Panc1 (cell line): Measurements from ENCODE around the gene CPZ.

ENCODE experiments used
- POLR2AphosphoS5 ChIP-seq: IDR thresholded peaks from 2 replicates; pipeline ENCODE4 v1.6.1; 2012; ENCODE audit warnings: mild to moderate bottlenecking, low read depth, low read length, moderate library complexity
- SIN3A ChIP-seq: IDR thresholded peaks from 2 replicates; pipeline ENCODE4 v1.6.1; 2012; ENCODE audit warnings: low read depth, mild to moderate bottlenecking, low read length, moderate library complexity, borderline replicate concordance; ENCODE audit not compliant: insufficient read depth
- TCF7L2 ChIP-seq: IDR thresholded peaks from 2 replicates; pipeline ENCODE4 v1.6.1; 2011; ENCODE audit warnings: mild to moderate bottlenecking, low read depth, low read length, inconsistent platforms
- TF ChIP-seq, protein P1 (sequence below): fragments of 450-650 bp; IDR thresholded peaks from 2 replicates; pipeline ENCODE4 v1.5.1; 2017; ENCODE audit warnings: mild to moderate bottlenecking
- TF ChIP-seq, protein P2 (sequence below), 2 experiments: IDR thresholded peaks; 2 replicates each; pipeline ENCODE4 v1.6.1; 2011 to 2012; ENCODE audit warnings: low read depth in 2 of 2, control low read depth in 1 of 2, low read length in 1 of 2, mild to moderate bottlenecking in 1 of 2, moderate library complexity in 1 of 2; ENCODE audit not compliant: insufficient read depth in 1 of 2

DNA sequence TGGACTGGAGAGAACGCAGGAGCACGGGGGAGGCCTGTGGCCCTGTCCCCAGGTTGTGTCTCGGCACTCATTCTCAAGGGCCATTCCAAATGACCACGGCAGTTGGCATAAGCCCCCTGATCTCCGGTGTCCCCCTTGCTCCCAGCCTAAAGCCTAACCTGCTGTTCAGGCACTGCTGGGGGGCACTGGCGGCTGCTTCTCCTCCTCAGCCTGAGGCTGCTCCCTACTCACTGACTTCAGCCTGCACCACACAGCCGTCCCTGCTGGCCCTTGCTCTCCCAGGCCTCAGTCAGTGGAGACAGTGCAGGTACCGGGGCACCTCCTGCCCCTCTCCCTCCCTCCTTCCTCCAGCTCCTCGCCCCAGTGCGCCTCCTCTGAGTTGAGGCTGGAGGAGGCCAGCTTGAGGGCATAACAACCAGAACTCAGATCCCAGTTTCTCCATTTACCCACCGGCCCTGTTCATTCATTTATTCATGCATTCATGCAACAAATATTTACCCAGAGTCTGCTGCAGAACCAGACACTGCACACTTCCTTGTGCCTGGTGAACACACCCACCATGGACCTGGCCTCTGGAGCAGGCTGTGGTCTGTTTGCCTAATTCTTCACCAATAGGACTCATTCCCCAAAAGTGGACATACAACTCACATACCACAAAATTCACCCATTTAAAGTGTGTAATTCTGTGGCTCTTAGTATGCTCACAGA lies 65.0 kb downstream of the CPZ start:
- TF ChIP-seq SIN3A = no peak
- TF ChIP-seq, protein P1, sequence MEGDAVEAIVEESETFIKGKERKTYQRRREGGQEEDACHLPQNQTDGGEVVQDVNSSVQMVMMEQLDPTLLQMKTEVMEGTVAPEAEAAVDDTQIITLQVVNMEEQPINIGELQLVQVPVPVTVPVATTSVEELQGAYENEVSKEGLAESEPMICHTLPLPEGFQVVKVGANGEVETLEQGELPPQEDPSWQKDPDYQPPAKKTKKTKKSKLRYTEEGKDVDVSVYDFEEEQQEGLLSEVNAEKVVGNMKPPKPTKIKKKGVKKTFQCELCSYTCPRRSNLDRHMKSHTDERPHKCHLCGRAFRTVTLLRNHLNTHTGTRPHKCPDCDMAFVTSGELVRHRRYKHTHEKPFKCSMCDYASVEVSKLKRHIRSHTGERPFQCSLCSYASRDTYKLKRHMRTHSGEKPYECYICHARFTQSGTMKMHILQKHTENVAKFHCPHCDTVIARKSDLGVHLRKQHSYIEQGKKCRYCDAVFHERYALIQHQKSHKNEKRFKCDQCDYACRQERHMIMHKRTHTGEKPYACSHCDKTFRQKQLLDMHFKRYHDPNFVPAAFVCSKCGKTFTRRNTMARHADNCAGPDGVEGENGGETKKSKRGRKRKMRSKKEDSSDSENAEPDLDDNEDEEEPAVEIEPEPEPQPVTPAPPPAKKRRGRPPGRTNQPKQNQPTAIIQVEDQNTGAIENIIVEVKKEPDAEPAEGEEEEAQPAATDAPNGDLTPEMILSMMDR = no peak
- no peak for TF ChIP-seq POLR2AphosphoS5
- TF ChIP-seq, protein P2, sequence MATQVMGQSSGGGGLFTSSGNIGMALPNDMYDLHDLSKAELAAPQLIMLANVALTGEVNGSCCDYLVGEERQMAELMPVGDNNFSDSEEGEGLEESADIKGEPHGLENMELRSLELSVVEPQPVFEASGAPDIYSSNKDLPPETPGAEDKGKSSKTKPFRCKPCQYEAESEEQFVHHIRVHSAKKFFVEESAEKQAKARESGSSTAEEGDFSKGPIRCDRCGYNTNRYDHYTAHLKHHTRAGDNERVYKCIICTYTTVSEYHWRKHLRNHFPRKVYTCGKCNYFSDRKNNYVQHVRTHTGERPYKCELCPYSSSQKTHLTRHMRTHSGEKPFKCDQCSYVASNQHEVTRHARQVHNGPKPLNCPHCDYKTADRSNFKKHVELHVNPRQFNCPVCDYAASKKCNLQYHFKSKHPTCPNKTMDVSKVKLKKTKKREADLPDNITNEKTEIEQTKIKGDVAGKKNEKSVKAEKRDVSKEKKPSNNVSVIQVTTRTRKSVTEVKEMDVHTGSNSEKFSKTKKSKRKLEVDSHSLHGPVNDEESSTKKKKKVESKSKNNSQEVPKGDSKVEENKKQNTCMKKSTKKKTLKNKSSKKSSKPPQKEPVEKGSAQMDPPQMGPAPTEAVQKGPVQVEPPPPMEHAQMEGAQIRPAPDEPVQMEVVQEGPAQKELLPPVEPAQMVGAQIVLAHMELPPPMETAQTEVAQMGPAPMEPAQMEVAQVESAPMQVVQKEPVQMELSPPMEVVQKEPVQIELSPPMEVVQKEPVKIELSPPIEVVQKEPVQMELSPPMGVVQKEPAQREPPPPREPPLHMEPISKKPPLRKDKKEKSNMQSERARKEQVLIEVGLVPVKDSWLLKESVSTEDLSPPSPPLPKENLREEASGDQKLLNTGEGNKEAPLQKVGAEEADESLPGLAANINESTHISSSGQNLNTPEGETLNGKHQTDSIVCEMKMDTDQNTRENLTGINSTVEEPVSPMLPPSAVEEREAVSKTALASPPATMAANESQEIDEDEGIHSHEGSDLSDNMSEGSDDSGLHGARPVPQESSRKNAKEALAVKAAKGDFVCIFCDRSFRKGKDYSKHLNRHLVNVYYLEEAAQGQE (IDR thresholded peaks at IDR 0.05; ENCODE audit: insufficient read depth in 1 of 2, low read depth in 2 of 2, low read length in 1 of 2) = no peak
- no peak for TF ChIP-seq TCF7L2
